Mesenchymal stem cell (in vitro differentiated cells and primary cell): ENCODE measurements around the gene ALKAL2.

Experiments
- DNase-seq: peaks from one replicate; pipeline ENCODE4 v3.0.0-alpha.2; 2013
- H2AFZ ChIP-seq: one replicate; pipeline ENCODE4 v1.6.1; 2013; ENCODE audit warnings: low read depth, mild to moderate bottlenecking, control low read depth, inconsistent platforms, low read length, moderate library complexity
- H2AK5ac ChIP-seq: 2 replicates; pipeline ENCODE4 v1.6.1; 2013; ENCODE audit warnings: low read length, moderate library complexity, mild to moderate bottlenecking, inconsistent platforms; ENCODE audit not compliant: severe bottlenecking
- H2BK120ac ChIP-seq: one replicate; pipeline ENCODE4 v1.6.1; 2013; ENCODE audit warnings: low read depth, mild to moderate bottlenecking, inconsistent platforms, low read length, moderate library complexity
- H2BK12ac ChIP-seq, 2 experiments: one replicate each; pipeline ENCODE4 v1.6.1; 2013; ENCODE audit warnings: inconsistent platforms in 2 of 2, low read length in 2 of 2, mild to moderate bottlenecking in 2 of 2, moderate library complexity in 2 of 2, control low read depth in 1 of 2
- H2BK15ac ChIP-seq: one replicate; pipeline ENCODE4 v1.6.1; 2013; ENCODE audit warnings: mild to moderate bottlenecking, low read depth, inconsistent platforms; ENCODE audit not compliant: poor library complexity, severe bottlenecking
- H2BK5ac ChIP-seq: 2 replicates; pipeline ENCODE4 v1.6.1; 2013; ENCODE audit warnings: low read depth, mild to moderate bottlenecking, low read length, control low read depth, inconsistent platforms; ENCODE audit not compliant: poor library complexity, severe bottlenecking
- H3K14ac ChIP-seq, 2 experiments: one replicate each; pipeline ENCODE4 v1.6.1; 2013; ENCODE audit warnings: inconsistent platforms in 2 of 2, low read length in 2 of 2, control low read depth in 1 of 2, mild to moderate bottlenecking in 1 of 2, moderate library complexity in 1 of 2
- H3K18ac ChIP-seq, 2 experiments: one replicate each; pipeline ENCODE4 v1.6.1; 2013; ENCODE audit warnings: inconsistent platforms in 2 of 2, low read length in 2 of 2, control low read depth in 1 of 2, low read depth in 1 of 2, mild to moderate bottlenecking in 1 of 2
- H3K23ac ChIP-seq, 2 experiments: one replicate each; pipeline ENCODE4 v1.6.1; 2013; ENCODE audit warnings: inconsistent platforms in 2 of 2, low read length in 2 of 2, mild to moderate bottlenecking in 2 of 2, moderate library complexity in 2 of 2, control low read depth in 1 of 2
- H3K27ac ChIP-seq: 2 replicates; pipeline ENCODE4 v1.5.1; 2013; ENCODE audit warnings: mild to moderate bottlenecking, moderate library complexity, low read length, control low read depth, inconsistent platforms; ENCODE audit not compliant: poor library complexity, severe bottlenecking
- H3K27me3 ChIP-seq, 2 experiments: 2 replicates each; pipeline versions ENCODE4 v1.6.1 to v1.7.0; 2013; ENCODE audit warnings: low read length in 2 of 2, mild to moderate bottlenecking in 2 of 2, moderate library complexity in 2 of 2, control low read depth in 1 of 2, inconsistent platforms in 1 of 2; ENCODE audit not compliant: control insufficient read depth in 1 of 2, insufficient read depth in 1 of 2
- H3K36me3 ChIP-seq, 2 experiments: 2 replicates each; pipeline versions ENCODE4 v1.6.1 to v1.7.0; 2013; ENCODE audit warnings: low read length in 2 of 2, control low read depth in 1 of 2, inconsistent platforms in 1 of 2, low read depth in 1 of 2, mild to moderate bottlenecking in 1 of 2; ENCODE audit not compliant: insufficient read depth in 2 of 2, control insufficient read depth in 1 of 2
- H3K4ac ChIP-seq, 2 experiments: one replicate each; pipeline ENCODE4 v1.6.1; 2013; ENCODE audit warnings: inconsistent platforms in 2 of 2, low read length in 2 of 2, mild to moderate bottlenecking in 2 of 2, moderate library complexity in 2 of 2, control low read depth in 1 of 2, low read depth in 1 of 2
- H3K4me1 ChIP-seq: 2 replicates; pipeline ENCODE4 v1.6.1; 2013; ENCODE audit warnings: low read depth, low read length, control low read depth; ENCODE audit not compliant: control insufficient read depth, insufficient read depth
- H3K4me2 ChIP-seq: 2 replicates; pipeline ENCODE4 v1.6.1; 2013; ENCODE audit warnings: low read length, mild to moderate bottlenecking, inconsistent platforms; ENCODE audit not compliant: poor library complexity, severe bottlenecking
- H3K4me3 ChIP-seq, 2 experiments: 2 replicates each; pipeline versions ENCODE4 v1.5.1 to v1.7.0; 2013; ENCODE audit warnings: low read length in 2 of 2, mild to moderate bottlenecking in 2 of 2, control low read depth in 1 of 2, low read depth in 1 of 2; ENCODE audit not compliant: insufficient read depth in 1 of 2
- H3K79me1 ChIP-seq: replicated peaks from 2 replicates; pipeline ENCODE4 v1.6.1; 2013; ENCODE audit warnings: mild to moderate bottlenecking, control low read depth, low read length, inconsistent platforms; ENCODE audit not compliant: poor library complexity, severe bottlenecking
- H3K9ac ChIP-seq: 2 replicates; pipeline ENCODE4 v1.7.0; 2013; ENCODE audit warnings: mild to moderate bottlenecking, low read length, moderate library complexity
- H3K9me3 ChIP-seq: 2 replicates; pipeline ENCODE4 v1.7.0; 2013; ENCODE audit warnings: mild to moderate bottlenecking, low read length; ENCODE audit not compliant: control insufficient read depth
- H4K8ac ChIP-seq: one replicate; pipeline ENCODE4 v1.6.1; 2013; ENCODE audit warnings: inconsistent platforms, mild to moderate bottlenecking, low read length, moderate library complexity
- H4K91ac ChIP-seq: one replicate; pipeline ENCODE4 v1.6.1; 2013; ENCODE audit warnings: mild to moderate bottlenecking, low read length, inconsistent platforms
- WGBS: methylation state at CpG from one replicate; pipeline ENCODE4 v1.1.7; 2013; ENCODE audit warnings: mixed read lengths; 5-methylcytosine and 5-hydroxymethylcytosine counted together

ALKAL2 gene

DNA sequence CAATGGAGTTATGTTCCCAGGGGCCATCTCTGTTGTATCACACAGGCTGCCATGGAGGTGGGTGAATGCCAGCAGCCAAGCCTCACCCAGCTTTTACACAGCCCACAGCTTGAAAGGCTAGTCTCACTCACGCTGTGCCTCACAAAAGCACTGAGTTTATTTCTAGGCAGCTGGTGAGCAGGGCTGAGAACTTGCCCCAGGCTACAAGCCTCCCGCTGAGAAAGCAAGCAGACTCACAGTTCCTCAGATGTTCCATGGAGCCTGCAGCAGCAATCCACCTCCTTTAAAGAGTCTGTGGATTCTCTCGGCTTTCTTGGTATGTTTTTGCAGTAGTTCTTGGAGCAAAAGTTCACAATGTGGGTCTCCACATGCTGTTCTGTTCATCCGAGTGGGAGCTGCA lies 40.9 kb upstream of the ALKAL2 start:
- H4K91ac ChIP-seq: no peak overlapping the region
- no peak overlapping the region for H2BK5ac ChIP-seq
- no peak overlapping the region for H2AK5ac ChIP-seq
- no peak overlapping the region for H2BK15ac ChIP-seq
- H3K14ac ChIP-seq: no peak overlapping the region
- H2BK12ac ChIP-seq: no peak overlapping the region
- H3K9me3 ChIP-seq: peaks cover 4% of the 10 kb centered on the region
- H3K9ac ChIP-seq: no peak overlapping the region
- 68% methylated on average over 4 of the region's 4 CpGs for WGBS
- peak overlapping the region; percentile 10 for H3K27ac ChIP-seq
- H4K8ac ChIP-seq: no peak overlapping the region
- no peak overlapping the region for H3K4me3 ChIP-seq
- no peak overlapping the region for H3K4ac ChIP-seq
- no peak overlapping the region for H3K4me2 ChIP-seq
- no peak for DNase-seq
- H3K23ac ChIP-seq: no peak overlapping the region
- no peaks in the 10 kb centered on the region for H3K79me1 ChIP-seq
- no peaks in the 10 kb centered on the region for H3K36me3 ChIP-seq
- H2BK120ac ChIP-seq: no peak overlapping the region
- H3K18ac ChIP-seq: no peak overlapping the region
- no peaks in the 10 kb centered on the region for H3K4me1 ChIP-seq
- no peak overlapping the region for H2AFZ ChIP-seq
- no peaks in the 10 kb centered on the region for H3K27me3 ChIP-seq

DNA sequence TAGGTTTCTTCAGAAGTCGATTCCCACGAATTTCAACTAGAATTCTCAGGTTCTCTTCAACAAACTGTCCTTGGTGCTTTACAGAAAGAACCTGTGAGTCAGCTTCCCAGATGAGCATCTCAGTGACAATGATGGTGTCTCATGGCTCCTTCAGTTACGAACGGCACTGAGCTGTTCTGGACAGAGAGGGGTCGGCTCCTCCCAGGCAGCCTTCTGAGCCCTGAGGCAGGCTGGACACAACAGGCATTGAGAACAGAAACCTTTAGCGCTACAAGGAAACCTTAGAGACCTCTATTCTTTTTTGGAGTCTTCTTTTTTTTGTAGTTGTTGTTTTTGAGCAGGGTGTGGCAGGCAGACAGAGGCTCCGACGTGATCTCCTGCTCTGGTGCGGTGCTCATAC lies 35.1 kb upstream of the ALKAL2 start:
- Histone ChIP-seq H3K4ac (no peak overlapping the region), H2BK12ac (no peak overlapping the region), H3K23ac (no peak overlapping the region), H3K18ac (no peak overlapping the region), H3K79me1 (no peaks in the 10 kb centered on the region), H3K9ac (no peak overlapping the region), H2AFZ (no peak overlapping the region), H2BK120ac (no peak overlapping the region), H3K27ac (no peak overlapping the region), H4K8ac (no peak overlapping the region), H3K14ac (no peak overlapping the region), H2AK5ac (no peak overlapping the region), H3K27me3 (no peaks in the 10 kb centered on the region), H3K4me3 (no peak overlapping the region), H4K91ac (no peak overlapping the region), H3K4me1 (peaks cover 11% of the 10 kb centered on the region), H3K9me3 (peaks cover 4% of the 10 kb centered on the region), H3K36me3 (peaks cover 0 to 4% of the 10 kb centered on the region in 2 experiments), H2BK5ac (no peak overlapping the region), H3K4me2 (no peak overlapping the region), H2BK15ac (no peak overlapping the region)
- no peak for DNase-seq
- 90% methylated on average over 6 of the region's 9 CpGs for WGBS

DNA sequence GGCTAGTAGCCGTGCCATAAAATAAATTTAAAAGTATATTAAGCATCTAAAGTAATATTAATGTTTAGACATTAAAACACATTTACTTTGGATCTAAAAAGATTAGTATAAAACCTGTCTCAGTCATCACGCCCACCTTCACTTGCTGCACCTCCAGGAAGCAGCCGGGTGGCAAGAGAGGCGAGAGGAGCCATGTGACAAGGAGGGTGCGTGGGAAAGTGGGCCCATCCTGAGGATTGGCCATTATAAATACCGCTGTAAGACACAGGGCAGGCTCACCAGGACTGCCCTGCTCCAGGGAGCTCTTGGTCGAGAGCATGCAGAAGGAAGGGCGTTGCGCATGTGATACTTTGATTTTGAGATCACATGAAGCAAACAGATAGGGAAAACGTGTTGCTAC lies 34.4 kb upstream of the ALKAL2 start:
- H3K79me1 ChIP-seq: no peaks in the 10 kb centered on the region
- peaks cover 17% of the 10 kb centered on the region for H3K4me1 ChIP-seq
- H3K9ac ChIP-seq: no peak overlapping the region
- no peak overlapping the region for H4K91ac ChIP-seq
- H3K23ac ChIP-seq: no peak overlapping the region
- H2BK15ac ChIP-seq: no peak overlapping the region
- H2AFZ ChIP-seq: no peak overlapping the region
- peaks cover 0 to 4% of the 10 kb centered on the region in 2 experiments for H3K36me3 ChIP-seq
- peaks cover 2% of the 10 kb centered on the region for H3K9me3 ChIP-seq
- H4K8ac ChIP-seq: no peak overlapping the region
- H3K27ac ChIP-seq: no peak overlapping the region
- no peak overlapping the region for H2BK5ac ChIP-seq
- no peaks in the 10 kb centered on the region for H3K27me3 ChIP-seq
- no peak overlapping the region for H3K14ac ChIP-seq
- no peak overlapping the region for H3K4me2 ChIP-seq
- no peak overlapping the region for H2BK120ac ChIP-seq
- DNase-seq: no peak
- no peak overlapping the region for H2AK5ac ChIP-seq
- H3K4ac ChIP-seq: no peak overlapping the region
- H2BK12ac ChIP-seq: no peak overlapping the region
- no peak overlapping the region for H3K4me3 ChIP-seq
- no peak overlapping the region for H3K18ac ChIP-seq
- WGBS: 81% methylated on average over 9 of the region's 10 CpGs

GRCh38 chr2:320561-320960 lies 32.7 kb upstream of the ALKAL2 start:
- H3K27ac ChIP-seq: no peak overlapping the region
- no peak overlapping the region for H2BK120ac ChIP-seq
- no peak overlapping the region for H2AK5ac ChIP-seq
- no peak overlapping the region for H2AFZ ChIP-seq
- no peak overlapping the region for H3K9ac ChIP-seq
- no peak overlapping the region for H2BK15ac ChIP-seq
- H3K27me3 ChIP-seq: no peaks in the 10 kb centered on the region
- H3K9me3 ChIP-seq: no peaks in the 10 kb centered on the region
- no peak overlapping the region for H3K4me3 ChIP-seq
- 91% methylated on average over 4 of the region's 4 CpGs for WGBS
- H4K8ac ChIP-seq: no peak overlapping the region
- H3K18ac ChIP-seq: no peak overlapping the region
- no peak overlapping the region for H3K4me2 ChIP-seq
- no peak overlapping the region for H3K4ac ChIP-seq
- H2BK12ac ChIP-seq: no peak overlapping the region
- peaks cover 0 to 4% of the 10 kb centered on the region in 2 experiments for H3K36me3 ChIP-seq
- no peak overlapping the region for H3K23ac ChIP-seq
- H2BK5ac ChIP-seq: no peak overlapping the region
- no peak for DNase-seq
- H3K4me1 ChIP-seq: peaks cover 23% of the 10 kb centered on the region
- no peak overlapping the region for H4K91ac ChIP-seq
- no peak overlapping the region for H3K14ac ChIP-seq
- H3K79me1 ChIP-seq: no peaks in the 10 kb centered on the region
